Keratinocyte (primary cell): ENCODE results near the gene BCAS4.

Experiments
- EZH2 ChIP-seq: IDR thresholded peaks from one replicate; pipeline ENCODE4 v1.6.1; 2012; ENCODE audit warnings: inconsistent platforms, mild to moderate bottlenecking, low read length, moderate library complexity
- TF ChIP-seq, protein P1 (sequence below), 3 experiments: IDR thresholded peaks in 1 of 3; conservative IDR thresholded peaks in 1 of 3; optimal IDR thresholded peaks in 1 of 3; 2 replicates in 2 of 3; 3 replicates in 1 of 3; pipeline versions ENCODE3 to v1.5.1; 2011; ENCODE audit warnings: low read length in 3 of 3, mild to moderate bottlenecking in 3 of 3, moderate library complexity in 2 of 3, control low read depth in 1 of 3, inconsistent platforms in 1 of 3; ENCODE audit not compliant: insufficient read depth in 2 of 3; ENCODE audit errors: extremely low read depth in 1 of 3

DNA sequence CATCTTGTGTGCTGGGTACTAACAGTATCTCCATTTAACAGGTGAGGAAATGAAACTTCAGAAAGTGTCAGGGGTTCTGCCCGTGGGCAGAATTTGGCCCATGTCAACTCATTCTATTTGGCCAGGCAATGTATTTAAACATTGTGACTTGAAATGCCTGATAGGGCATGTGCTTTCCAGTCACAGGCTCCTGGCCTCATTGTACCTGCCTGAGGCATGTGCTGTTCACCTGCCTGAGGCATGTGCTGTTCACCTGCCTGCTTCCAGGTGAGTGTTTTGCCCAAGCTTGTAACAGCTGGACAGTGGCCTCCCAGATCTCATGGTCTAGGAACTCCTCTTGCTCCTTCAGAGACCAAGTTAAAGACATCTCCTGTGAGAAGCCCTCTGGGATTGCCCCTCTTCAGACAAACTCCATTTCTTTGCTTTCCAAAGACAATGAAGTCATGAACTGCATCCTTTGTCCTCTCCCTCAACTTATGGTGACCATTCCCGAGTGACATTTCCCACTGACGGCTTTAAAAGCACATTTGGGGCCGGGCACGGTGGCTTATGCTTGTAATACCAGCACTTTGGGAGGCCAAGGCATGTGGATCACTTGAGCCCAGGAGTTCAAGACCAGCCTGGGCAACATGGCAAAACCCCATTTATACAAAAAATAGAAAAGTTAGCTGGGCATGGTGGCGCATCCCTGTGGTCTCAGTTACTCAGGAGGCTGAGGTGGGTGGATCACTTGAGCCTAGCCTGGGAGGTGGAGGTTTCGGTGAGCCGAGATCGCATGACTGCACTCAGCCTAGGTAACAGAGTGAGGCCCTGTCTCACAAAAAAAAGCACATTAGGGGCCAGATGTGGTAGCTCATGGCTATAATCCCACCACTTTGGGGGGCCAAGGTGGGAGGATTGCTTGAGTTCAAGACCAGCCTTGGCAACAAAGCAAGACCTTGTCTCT is 48.7 kb downstream of the BCAS4 start:
- no peak for TF ChIP-seq EZH2
- TF ChIP-seq, protein P1, sequence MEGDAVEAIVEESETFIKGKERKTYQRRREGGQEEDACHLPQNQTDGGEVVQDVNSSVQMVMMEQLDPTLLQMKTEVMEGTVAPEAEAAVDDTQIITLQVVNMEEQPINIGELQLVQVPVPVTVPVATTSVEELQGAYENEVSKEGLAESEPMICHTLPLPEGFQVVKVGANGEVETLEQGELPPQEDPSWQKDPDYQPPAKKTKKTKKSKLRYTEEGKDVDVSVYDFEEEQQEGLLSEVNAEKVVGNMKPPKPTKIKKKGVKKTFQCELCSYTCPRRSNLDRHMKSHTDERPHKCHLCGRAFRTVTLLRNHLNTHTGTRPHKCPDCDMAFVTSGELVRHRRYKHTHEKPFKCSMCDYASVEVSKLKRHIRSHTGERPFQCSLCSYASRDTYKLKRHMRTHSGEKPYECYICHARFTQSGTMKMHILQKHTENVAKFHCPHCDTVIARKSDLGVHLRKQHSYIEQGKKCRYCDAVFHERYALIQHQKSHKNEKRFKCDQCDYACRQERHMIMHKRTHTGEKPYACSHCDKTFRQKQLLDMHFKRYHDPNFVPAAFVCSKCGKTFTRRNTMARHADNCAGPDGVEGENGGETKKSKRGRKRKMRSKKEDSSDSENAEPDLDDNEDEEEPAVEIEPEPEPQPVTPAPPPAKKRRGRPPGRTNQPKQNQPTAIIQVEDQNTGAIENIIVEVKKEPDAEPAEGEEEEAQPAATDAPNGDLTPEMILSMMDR (optimal IDR thresholded peaks at IDR 0.05 in 1 of 3, IDR thresholded peaks at IDR 0.05 in 1 of 3, conservative IDR thresholded peaks at IDR 0.05 in 1 of 3; ENCODE audit: extremely low read depth in 1 of 3, insufficient read depth in 2 of 3, low read length in 3 of 3), result no peak
